SK-N-MC (cell line): Measurements from ENCODE around the gene MAP4.

Experiments
- EZH2 ChIP-seq: fragments of 200-600 bp; sonication (generic); IDR thresholded peaks from one replicate; pipeline ENCODE4 v1.6.1; 2017; ENCODE audit warnings: antibody characterized with exemption
- POLR2AphosphoS5 ChIP-seq: IDR thresholded peaks from 2 replicates; pipeline ENCODE4 v1.6.1; 2012; ENCODE audit warnings: mild to moderate bottlenecking, low read depth, low read length, borderline replicate concordance

- TF ChIP-seq POLR2AphosphoS5 (no peak), EZH2 (no peak)
Observed at GRCh38 chr3:47854267-47854666, 161.9 kb downstream of the MAP4 start.
